ENCODE data around the gene ARID3B.

DNA sequence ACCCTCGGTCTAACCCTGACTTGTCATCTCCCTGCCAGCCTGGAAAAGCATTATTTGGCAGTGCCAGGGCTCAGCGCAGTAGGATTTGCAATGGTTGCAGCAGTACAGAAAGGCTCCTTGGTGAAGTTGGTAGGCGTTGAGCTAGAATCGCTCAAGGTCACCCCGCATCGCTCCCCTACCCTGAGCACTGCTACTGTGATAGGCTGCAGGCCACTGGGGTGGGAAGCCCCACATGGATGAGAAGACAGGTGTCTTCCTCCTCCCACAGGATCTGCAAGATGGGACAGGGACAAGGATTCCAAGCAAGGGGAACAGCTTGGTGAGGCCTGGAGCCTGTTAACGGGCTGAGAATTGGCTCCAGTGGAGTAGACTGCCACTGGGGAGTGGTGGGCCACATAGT lies 85.3 kb downstream of the ARID3B start:
- no peak for TF ChIP-seq CEBPB (IDR thresholded peaks at IDR 0.05; ENCODE audit: low read depth)
- no peak for TF ChIP-seq MAX (IDR thresholded peaks at IDR 0.05)
- no peak for TF ChIP-seq TCF7L2 (IDR thresholded peaks at IDR 0.05; ENCODE audit: borderline replicate concordance, extremely low read depth, insufficient read depth, insufficient read length)
- no peak for TF ChIP-seq SP1 (IDR thresholded peaks at IDR 0.05; ENCODE audit: low read depth)
- no peak for TF ChIP-seq CTCF (IDR thresholded peaks at IDR 0.05 in 2 of 3, conservative IDR thresholded peaks at IDR 0.05 in 1 of 3; ENCODE audit: borderline replicate concordance in 1 of 3, insufficient read depth in 1 of 3, low read depth in 2 of 3, low read length in 2 of 3)
